Measurements from ENCODE around the gene MYH15.

The MYH15 gene

DNA sequence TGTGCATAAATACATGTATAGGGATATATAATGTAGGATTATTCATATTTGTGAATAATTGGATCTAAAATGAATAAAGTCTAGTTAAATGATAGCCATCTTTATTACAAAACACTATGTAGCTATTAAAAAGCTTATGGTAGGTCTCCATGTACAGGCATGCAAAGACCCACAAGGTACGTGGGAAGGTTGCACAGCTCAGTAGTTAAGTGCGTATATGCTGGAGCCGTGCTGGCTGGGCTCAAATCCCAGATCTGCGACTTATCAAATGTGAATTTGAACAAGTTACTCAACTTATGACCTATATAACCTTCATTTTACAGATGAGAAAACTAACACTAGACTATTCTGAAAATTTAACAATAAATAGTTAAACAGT lies 100.6 kb downstream of the MYH15 start:
- no peak for DNase-seq

- no peak for DNase-seq
Measured at GRCh38 chr3:108408883-108409799, 101.3 kb downstream of the MYH15 start.

- no peak for DNase-seq
Measured at GRCh38 chr3:108407886-108408285, 102.5 kb downstream of the MYH15 start.

- DNase-seq = peak; percentile 46
Measured at GRCh38 chr3:108406661-108407206, 103.7 kb downstream of the MYH15 start.

DNA sequence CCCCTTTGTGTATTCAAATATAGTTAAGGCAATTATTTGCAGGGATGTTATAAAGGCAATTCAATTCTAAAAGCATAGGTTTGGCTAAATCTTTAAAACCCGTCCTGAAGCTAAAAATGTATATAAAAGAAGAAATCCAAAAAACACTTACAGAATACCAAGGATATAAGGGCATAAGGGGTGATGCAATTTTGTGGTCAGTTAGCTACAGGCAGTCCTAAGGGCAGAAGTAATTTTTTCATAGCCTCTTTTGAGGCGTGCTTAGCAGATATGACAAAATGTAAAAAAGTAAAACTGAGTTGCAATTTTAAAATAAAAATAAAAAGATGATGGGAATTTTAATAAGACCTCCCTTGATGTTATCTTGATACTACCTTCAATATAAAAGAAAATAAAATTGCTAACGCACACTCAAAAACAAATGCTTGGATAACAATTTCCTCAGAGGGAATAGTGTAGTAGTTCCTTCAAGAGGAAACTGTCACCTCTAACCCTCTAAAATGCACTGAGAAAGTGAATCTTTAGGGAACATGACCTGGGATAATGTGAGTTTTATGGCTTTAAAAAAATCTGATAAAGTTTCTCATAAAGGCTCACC lies 104.2 kb downstream of the MYH15 start:
- no peak for DNase-seq

DNA sequence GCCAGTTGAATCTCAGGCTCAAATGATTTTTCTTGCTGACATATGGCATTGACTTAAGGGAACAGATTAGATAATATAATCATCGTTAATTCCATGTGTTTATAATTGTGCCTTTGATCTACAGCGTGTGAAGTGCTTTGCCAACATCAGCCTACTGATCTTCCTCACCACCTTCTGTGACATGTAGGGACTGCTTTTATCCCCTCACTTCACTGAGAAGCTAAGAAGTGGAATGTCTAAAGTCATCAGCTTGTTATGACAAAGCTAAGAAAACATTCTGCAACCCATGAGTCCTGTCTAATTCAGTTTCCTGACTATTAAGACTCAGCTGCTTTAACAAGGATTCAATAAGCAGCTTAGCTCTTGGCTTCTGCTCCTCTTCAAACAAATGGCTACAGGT lies 106.0 kb downstream of the MYH15 start:
- DNase-seq = peak; percentile 39

DNA sequence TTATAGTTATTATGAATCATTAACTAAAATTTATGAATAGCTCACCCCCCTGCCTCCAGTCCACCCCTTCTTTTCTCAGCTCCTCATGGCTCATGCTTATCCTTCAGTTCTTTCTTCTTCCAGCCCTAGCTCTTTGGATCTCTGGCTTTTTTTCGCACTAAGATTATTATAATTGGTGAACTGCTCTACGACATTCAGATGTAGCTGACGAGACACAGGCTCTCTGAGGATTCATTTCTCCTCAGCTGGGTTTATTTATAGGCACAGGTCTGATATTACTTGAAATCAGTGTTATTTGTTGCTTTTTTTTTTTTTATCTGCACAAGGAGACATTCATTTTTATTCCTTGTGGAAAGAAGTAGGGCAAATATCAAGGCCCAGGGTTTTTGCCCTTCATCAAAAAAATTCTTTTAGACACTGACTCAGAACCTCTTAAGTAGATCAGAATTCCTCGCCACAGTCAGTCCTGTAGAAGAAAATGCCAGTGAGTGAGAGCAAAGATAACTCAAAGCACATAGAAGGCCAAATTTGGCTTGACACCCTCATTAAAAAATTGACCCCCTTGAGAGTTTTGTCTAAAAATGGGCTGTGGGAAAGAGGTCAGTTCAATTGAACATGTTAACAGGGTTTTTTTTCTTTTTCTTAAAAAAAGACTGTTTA lies 106.6 kb downstream of the MYH15 start:
- DNase-seq = no peak

DNA sequence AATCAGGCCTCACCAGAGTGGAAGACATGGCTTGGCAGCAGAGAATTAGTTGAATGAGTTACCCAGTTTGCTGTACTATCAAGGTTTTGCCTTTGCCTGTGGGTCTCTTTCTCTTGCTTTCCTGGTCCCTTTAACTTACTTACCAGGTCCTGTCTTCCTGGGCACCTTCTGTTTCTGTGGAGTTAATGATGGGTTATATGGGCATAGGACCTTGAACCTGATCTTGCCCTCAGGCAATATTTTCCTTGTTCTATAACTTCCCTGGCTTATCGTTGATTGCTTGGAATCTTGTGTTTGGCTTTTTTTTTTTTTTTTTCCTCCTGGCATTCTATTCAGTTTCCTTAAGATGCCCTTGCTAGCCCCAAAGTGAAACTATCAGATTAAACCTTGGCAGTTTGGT lies 107.2 kb downstream of the MYH15 start:
- DNase-seq = no peak

GRCh38 chr3:108401836-108402235 lies 108.6 kb downstream of the MYH15 start:
- DNase-seq = no peak

- no peak for DNase-seq
Measured at GRCh38 chr3:108398510-108398909, 111.9 kb downstream of the MYH15 start.

GRCh38 chr3:108396336-108396735 lies 114.1 kb downstream of the MYH15 start:
- DNase-seq = no peak

- no peak for DNase-seq
Measured at GRCh38 chr3:108394563-108394962, 115.8 kb downstream of the MYH15 start.

- DNase-seq = no peak
Measured at GRCh38 chr3:108394016-108394415, 116.4 kb downstream of the MYH15 start.

- DNase-seq = peak; percentile 23
Measured at GRCh38 chr3:108393128-108393900, 117.1 kb downstream of the MYH15 start.

DNA sequence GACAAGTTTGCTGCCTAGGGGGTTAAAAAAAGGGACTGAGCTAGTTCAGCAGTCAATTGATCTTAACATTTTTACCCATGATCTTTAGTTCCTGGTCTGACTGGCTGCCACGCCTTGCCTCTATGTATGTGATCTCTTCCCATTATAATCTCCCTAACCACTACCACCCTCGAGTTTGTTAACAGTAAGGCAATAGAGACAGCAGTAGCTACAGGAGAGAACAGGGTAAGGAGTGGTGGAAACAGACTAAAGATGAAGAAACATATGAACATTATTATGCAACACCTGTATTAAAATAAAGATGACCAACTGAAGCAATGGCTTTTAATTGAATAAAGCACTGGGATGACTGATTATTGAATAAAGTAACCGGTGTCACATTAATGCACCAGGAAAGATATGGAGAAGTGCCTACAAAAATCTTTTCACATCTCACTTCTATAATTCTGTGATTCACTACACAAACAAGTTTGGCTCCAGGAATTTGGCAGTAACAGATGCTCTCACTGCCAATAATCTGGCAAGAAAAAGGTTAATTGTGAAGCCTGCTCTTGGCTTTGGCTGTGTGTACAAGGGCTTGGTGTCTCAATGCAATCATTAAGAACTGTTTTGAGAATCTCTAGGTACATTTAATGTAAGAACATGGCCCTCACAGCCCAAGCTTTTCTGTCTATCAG lies 118.3 kb downstream of the MYH15 start:
- peak; percentile 92 for DNase-seq

GRCh38 chr3:108389372-108389771 lies 121.0 kb downstream of the MYH15 start:
- DNase-seq = no peak

DNA sequence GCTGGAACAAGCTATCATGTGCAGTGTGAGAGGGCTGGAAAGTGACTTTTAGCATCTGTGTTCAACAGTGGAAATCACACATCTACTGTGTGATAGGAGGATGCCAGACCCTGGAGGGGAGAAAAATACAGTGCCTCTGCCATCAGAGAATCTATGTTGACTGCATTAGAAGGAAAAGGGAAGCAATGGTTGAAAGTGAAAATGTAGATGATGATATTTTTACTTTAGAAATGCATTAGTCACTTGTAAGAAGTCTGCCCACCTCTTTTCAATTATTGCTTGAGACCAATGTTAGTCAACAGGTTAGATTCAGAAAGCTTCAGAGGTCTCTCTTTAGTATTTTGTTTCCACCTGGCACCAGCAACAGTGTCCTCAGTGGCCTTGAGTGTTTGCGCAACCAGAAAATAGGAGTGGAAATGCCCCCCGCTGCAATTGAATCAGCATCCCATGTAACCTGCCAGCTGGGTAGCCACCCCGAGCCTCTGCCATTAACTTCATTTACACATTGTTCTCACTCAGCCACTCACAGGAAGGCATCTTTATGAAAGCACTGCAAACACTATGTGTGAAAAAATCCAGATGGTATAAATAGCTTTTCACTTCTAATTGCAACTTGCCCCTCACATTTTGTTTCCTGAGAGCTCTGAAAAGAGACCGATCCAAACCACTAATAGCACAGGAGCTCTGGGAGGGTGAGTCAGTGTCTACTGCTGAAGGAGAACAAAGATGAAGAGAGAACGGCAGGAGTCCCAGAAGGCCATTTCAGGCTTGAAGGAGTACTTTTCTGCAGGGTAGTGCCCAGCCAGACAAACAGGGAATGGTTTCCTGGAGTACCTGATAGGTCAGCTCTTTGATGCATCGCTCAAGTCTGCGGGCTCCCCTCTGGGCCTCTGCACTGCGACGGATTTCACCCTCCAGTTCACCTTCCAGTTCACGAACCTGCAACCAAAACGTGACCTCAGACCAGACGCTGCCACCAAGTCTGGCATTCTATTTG lies 122.0 kb downstream of the MYH15 start:
- DNase-seq = no peak

DNA sequence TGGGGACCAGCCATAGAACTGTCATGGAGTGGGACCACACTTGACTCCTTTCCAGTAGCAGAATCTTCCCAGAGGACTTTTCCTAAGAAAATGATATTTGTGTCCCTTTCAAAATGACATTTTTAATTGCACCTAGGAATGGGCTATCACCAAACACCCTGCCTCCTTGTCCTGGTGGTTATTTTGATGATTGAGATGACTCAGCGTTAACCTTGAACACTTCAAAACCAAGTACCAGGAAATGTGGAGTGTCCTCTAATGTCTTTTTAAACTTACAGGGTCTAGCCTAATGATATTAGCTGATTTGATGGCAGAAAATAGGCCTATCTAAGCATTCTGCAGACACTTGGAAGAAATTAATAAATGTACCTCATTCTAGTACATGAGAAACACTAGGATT lies 123.3 kb downstream of the MYH15 start:
- DNase-seq = no peak

DNA sequence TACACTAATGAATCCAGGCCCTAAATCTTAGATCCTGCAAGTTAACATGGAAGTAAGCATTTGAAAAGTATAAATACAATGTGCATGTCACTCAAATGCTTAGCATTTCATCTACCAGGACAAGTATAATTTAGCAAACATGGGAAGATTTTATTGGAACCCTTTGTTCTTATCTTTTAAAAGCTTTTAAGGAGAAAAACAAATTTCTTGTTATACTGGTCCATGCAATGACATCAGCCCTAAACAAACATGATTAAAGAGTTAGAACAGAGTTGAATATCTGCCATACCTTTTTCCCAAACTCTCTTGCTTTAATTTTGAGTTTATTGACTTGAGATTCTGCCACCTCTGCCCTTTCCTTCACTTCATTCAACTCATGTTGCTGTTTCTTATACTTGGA lies 127.1 kb downstream of the MYH15 start:
- DNase-seq = no peak

DNA sequence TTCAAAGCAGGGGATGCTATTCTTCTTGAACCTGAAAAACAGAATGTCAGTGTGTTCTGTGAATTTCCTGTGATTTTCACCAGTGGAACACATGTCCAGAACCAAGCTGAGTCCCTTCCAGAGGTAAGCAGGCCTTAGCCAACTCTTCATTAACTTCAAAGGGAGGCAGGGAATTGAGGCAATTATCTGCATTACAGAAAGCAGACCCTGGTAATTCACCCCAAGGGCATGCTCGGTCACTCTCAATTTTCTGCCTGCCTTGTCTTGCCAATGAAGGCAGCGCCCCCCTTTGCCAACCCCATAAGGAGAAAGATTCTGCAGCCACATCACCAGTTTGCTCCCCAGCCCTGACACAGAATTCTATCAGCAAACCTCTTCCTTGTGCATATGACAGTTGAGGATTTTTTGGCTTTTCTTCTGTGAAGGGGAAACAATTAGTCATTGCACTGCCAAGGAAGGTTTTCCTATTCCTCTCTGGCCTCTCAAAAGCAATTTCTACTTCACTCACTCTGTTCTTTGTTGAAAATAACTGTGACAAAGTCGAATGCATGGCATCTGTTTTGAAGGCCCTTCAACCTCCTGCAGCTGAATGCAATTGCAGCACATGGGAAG lies 128.8 kb downstream of the MYH15 start:
- DNase-seq = no peak

Data from NCI-H2171 treated with DMSO at 0.1 percent for 48 hours (cell line).